HEK293T (cell line): ENCODE measurements around the gene KLHL1.

Experiments
- ARNT ChIP-seq: fragments of 450-650 bp; IDR thresholded peaks from 2 replicates; pipeline ENCODE4 v1.6.1; 2017; ENCODE audit warnings: mild to moderate bottlenecking
- BHLHE40 ChIP-seq: fragments of 450-650 bp; IDR thresholded peaks from 2 replicates; pipeline ENCODE4 v1.6.1; 2016; ENCODE audit warnings: mild to moderate bottlenecking, moderate library complexity, borderline replicate concordance
- FOXA1 ChIP-seq: fragments of 450-650 bp; IDR thresholded peaks from 2 replicates; pipeline ENCODE4 v1.6.1; 2016; ENCODE audit warnings: mild to moderate bottlenecking
- HDGF ChIP-seq: fragments of 450-650 bp; IDR thresholded peaks from 2 replicates; pipeline ENCODE4 v1.6.1; 2017; ENCODE audit warnings: antibody characterized with exemption, borderline replicate concordance
- L3MBTL2 ChIP-seq: fragments of 450-650 bp; conservative IDR thresholded peaks from 2 replicates; pipeline ENCODE4 v1.6.1; 2016; ENCODE audit warnings: mild to moderate bottlenecking
- SP1 ChIP-seq: fragments of 450-650 bp; IDR thresholded peaks from 2 replicates; pipeline ENCODE4 v1.6.1; 2017
- SUZ12 ChIP-seq: fragments of 450-650 bp; IDR thresholded peaks from 2 replicates; pipeline ENCODE4 v1.6.1; 2016; ENCODE audit warnings: mild to moderate bottlenecking

DNA sequence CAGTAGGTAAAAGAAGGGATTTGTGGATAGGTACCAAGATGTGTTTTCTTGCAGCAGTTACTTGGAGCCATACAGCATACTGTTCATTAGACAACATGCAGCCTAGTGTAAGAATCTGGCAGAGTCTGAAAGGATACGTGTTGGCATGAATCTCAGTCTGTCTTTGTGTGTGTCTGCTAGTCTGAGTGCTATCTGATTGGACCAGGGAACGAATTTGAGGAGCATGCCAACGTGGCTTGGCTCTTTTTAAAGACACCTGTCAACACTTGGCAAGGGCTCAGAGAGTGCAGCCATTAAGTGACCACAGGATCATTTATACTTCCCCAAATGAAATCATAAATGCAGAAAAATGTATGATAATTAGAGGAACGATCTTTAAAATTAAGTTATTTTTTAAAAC, 28.2 kb downstream of the KLHL1 start:
- TF ChIP-seq HDGF (no peak), SUZ12 (no peak), ARNT (no peak), SP1 (no peak), BHLHE40 (no peak), L3MBTL2 (no peak), FOXA1 (no peak)
